ENCODE measurements around the gene ZNF423.

Gene ZNF423

GRCh38 chr16:49483651-49484450, 372.1 kb downstream of the ZNF423 start:
- peak; percentile 22 for DNase-seq

- DNase-seq = peak; percentile 15
Measured at GRCh38 chr16:49483251-49483650, 372.7 kb downstream of the ZNF423 start.

GRCh38 chr16:49482690-49483089, 373.2 kb downstream of the ZNF423 start:
- peak; percentile 24 for DNase-seq

- no peak for DNase-seq
Measured at GRCh38 chr16:49478616-49479015, 377.3 kb downstream of the ZNF423 start.

GRCh38 chr16:49478107-49478506, 377.8 kb downstream of the ZNF423 start:
- DNase-seq = peak; percentile 17

- no peak for DNase-seq
Measured at GRCh38 chr16:49477250-49477895, 378.5 kb downstream of the ZNF423 start.

GRCh38 chr16:49474741-49475140, 381.2 kb downstream of the ZNF423 start:
- no peak for DNase-seq

- peak; percentile 15 for DNase-seq
Measured at GRCh38 chr16:49473773-49474172, 382.1 kb downstream of the ZNF423 start.

GRCh38 chr16:49473131-49473530, 382.8 kb downstream of the ZNF423 start:
- peak; percentile 23 for DNase-seq

- DNase-seq = peak; percentile 9
Measured at GRCh38 chr16:49472598-49472997, 383.3 kb downstream of the ZNF423 start.

GRCh38 chr16:49471038-49471727, 384.7 kb downstream of the ZNF423 start:
- DNase-seq = peak; percentile 13

GRCh38 chr16:49470513-49470991, 385.4 kb downstream of the ZNF423 start:
- DNase-seq = peak; percentile 9

GRCh38 chr16:49469930-49470451, 385.9 kb downstream of the ZNF423 start:
- peak; percentile 16 for DNase-seq

GRCh38 chr16:49469311-49469670, 386.6 kb downstream of the ZNF423 start:
- peak; percentile 20 for DNase-seq

GRCh38 chr16:49468611-49469310, 387.2 kb downstream of the ZNF423 start:
- DNase-seq = peak; percentile 14

GRCh38 chr16:49467540-49468372, 388.2 kb downstream of the ZNF423 start:
- peak; percentile 15 for DNase-seq

GRCh38 chr16:49466881-49467280, 389.0 kb downstream of the ZNF423 start:
- peak; percentile 5 for DNase-seq

GRCh38 chr16:49466529-49466831, 389.4 kb downstream of the ZNF423 start:
- DNase-seq = peak; percentile 4

GRCh38 chr16:49465661-49466528, 390.0 kb downstream of the ZNF423 start:
- DNase-seq = peak; percentile 25

GRCh38 chr16:49464877-49465504, 390.9 kb downstream of the ZNF423 start:
- DNase-seq = peak; percentile 24

Measured in activated CD4-positive, CD25-positive, alpha-beta regulatory T cell treated with anti-CD3 and anti-CD28 coated beads, Interleukin-2, amount 50 U/mL, for 72 hours (primary cell).